Keratinocyte (primary cell): ENCODE results near the gene PDCD7. TPM values are rescaled to one million over a fixed set of nuclear protein-coding genes. Genes with fewer than 3 reads are reported as not detected.

Experiments
- DNase-seq: peaks from one replicate; pipeline ENCODE4 v3.0.0-alpha.2; 2011; ENCODE audit warnings: low read depth, missing footprints, low spot score
- FAIRE-seq: peaks from 2 replicates; lab custom pipeline; 2011; peaks lifted over from hg19 to GRCh38; lab: Jason Lieb, UNC
- H2AFZ ChIP-seq: 2 replicates; pipeline ENCODE4 v1.6.0; 2012; ENCODE audit warnings: low read length, control low read depth, inconsistent platforms; ENCODE audit not compliant: control insufficient read depth
- H3K27ac ChIP-seq: 2 replicates; pipeline ENCODE4 v1.5.1; 2011; ENCODE audit warnings: low read length; ENCODE audit not compliant: control insufficient read depth, insufficient read depth
- H3K27me3 ChIP-seq: 3 replicates; pipeline ENCODE4 v1.6.0; 2011; ENCODE audit warnings: low read length; ENCODE audit not compliant: control insufficient read depth, insufficient read depth; ENCODE audit errors: extremely low read depth
- H3K36me3 ChIP-seq, 2 experiments: 2 replicates in 1 of 2; 3 replicates in 1 of 2; pipeline ENCODE4 v1.5.1; 2011; ENCODE audit warnings: low read length in 2 of 2, mild to moderate bottlenecking in 1 of 2; ENCODE audit not compliant: control insufficient read depth in 2 of 2, insufficient read depth in 2 of 2; ENCODE audit errors: extremely low read depth in 1 of 2
- H3K4me1 ChIP-seq: 3 replicates; pipeline ENCODE4 v1.5.1; 2011; ENCODE audit warnings: low read length; ENCODE audit not compliant: control insufficient read depth, insufficient read depth; ENCODE audit errors: extremely low read depth
- H3K4me2 ChIP-seq: 3 replicates; pipeline ENCODE4 v1.6.0; 2011; ENCODE audit warnings: low read depth, low read length; ENCODE audit not compliant: control insufficient read depth, insufficient read depth; ENCODE audit errors: extremely low read depth
- H3K4me3 ChIP-seq, 3 experiments: fragments of 200-600 bp in 1 of 3; sonication (generic) in 1 of 3; 2 replicates in 2 of 3; 3 replicates in 1 of 3; pipeline ENCODE4 v1.5.1; 2011 to 2016; ENCODE audit warnings: low read length in 3 of 3, mild to moderate bottlenecking in 3 of 3, control low read depth in 2 of 3, inconsistent platforms in 1 of 3, low read depth in 1 of 3, mixed read lengths in 1 of 3, mixed run types in 1 of 3, moderate library complexity in 1 of 3; ENCODE audit not compliant: control insufficient read depth in 2 of 3, insufficient read depth in 2 of 3; ENCODE audit errors: extremely low read depth in 1 of 3
- H3K79me2 ChIP-seq: 2 replicates; pipeline ENCODE4 v1.6.0; 2012; ENCODE audit warnings: low read length; ENCODE audit not compliant: control insufficient read depth, insufficient read depth
- H3K9ac ChIP-seq: 3 replicates; pipeline ENCODE4 v1.6.0; 2011; ENCODE audit warnings: low read length; ENCODE audit not compliant: control insufficient read depth, insufficient read depth; ENCODE audit errors: extremely low read depth
- H3K9me1 ChIP-seq: 3 replicates; pipeline ENCODE4 v1.6.0; 2011; ENCODE audit warnings: low read length; ENCODE audit not compliant: control insufficient read depth, insufficient read depth; ENCODE audit errors: extremely low read depth
- H3K9me3 ChIP-seq: 2 replicates; pipeline ENCODE4 v1.5.1; 2012; ENCODE audit warnings: low read depth, low read length; ENCODE audit not compliant: control insufficient read depth
- H4K20me1 ChIP-seq: 3 replicates; pipeline ENCODE4 v1.6.0; 2011; ENCODE audit warnings: low read length; ENCODE audit not compliant: control insufficient read depth, insufficient read depth; ENCODE audit errors: extremely low read depth
- EZH2 ChIP-seq: IDR thresholded peaks from one replicate; pipeline ENCODE4 v1.6.1; 2012; ENCODE audit warnings: inconsistent platforms, mild to moderate bottlenecking, low read length, moderate library complexity
- dilution Hi-C: fragments of 300-500 bp; cut with MboI; formaldehyde crosslinking; loops from one replicate; pipeline ENCODE4 v1.7.0; 2020; ENCODE audit warnings: low sequenced_read_pairs; ENCODE audit not compliant: extremely low pct_ligation_motif_present
- polyA plus RNA-seq, 5 experiments: library from polyadenylated mRNA; depleted of rRNA in 3 of 5; stranded (reverse) in 3 of 5; stranded (forward) in 1 of 5; unstranded in 1 of 5; fragments of >200 nt; gene quantifications; 1 replicate in 1 of 5; 2 replicates in 3 of 5; 3 replicates in 1 of 5; pipeline versions ENCODE4 v1.2.1 to v1.2.3, GENCODE V29; 2011 to 2012; ENCODE audit warnings: missing spikeins in 2 of 5, low read depth in 1 of 5, low replicate concordance in 1 of 5
- TF ChIP-seq, protein P1 (sequence below), 3 experiments: IDR thresholded peaks in 1 of 3; conservative IDR thresholded peaks in 1 of 3; optimal IDR thresholded peaks in 1 of 3; 2 replicates in 2 of 3; 3 replicates in 1 of 3; pipeline versions ENCODE3 to v1.5.1; 2011; ENCODE audit warnings: low read length in 3 of 3, mild to moderate bottlenecking in 3 of 3, moderate library complexity in 2 of 3, control low read depth in 1 of 3, inconsistent platforms in 1 of 3; ENCODE audit not compliant: insufficient read depth in 2 of 3; ENCODE audit errors: extremely low read depth in 1 of 3

The PDCD7 gene
- polyA plus RNA-seq, 1 donor (not counting 4 experiments of a cell fraction or from before 2014, with no cell fraction given), result 17.2 TPM

DNA sequence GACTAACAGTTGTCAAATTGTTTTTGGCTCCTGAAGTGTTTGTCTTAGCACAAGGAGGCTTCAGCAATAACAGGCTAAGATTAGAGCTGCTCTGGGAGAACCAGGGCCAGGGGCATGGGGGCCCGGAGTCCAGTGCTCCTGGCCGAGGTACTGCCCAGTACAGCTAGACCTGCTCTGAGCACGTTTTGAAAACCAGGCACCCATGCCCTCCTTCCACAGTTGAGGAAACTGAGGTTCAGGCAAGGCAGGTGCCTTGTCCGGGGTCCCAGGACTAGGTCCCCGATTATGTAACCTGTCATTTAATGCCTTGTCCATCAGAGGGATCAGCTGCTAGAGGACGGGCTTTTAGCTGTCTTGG, 37.9 kb downstream of the PDCD7 start:
- Histone ChIP-seq H2AFZ (no peak overlapping the region), H3K27me3 (no peaks in the 10 kb centered on the region), H3K4me1 (no peaks in the 10 kb centered on the region), H3K79me2 (no peaks in the 10 kb centered on the region), H3K9me1 (no peaks in the 10 kb centered on the region), H3K36me3 (peaks cover 12 to 16% of the 10 kb centered on the region in 2 experiments), H4K20me1 (no peaks in the 10 kb centered on the region), H3K9me3 (no peaks in the 10 kb centered on the region), H3K4me3 (no peak overlapping the region), H3K27ac (no peak overlapping the region), H3K9ac (no peak overlapping the region), H3K4me2 (no peak overlapping the region)
- FAIRE-seq (no peak), DNase-seq (no peak)
- dilution Hi-C loops, result no loop called here
- TF ChIP-seq, protein P1, sequence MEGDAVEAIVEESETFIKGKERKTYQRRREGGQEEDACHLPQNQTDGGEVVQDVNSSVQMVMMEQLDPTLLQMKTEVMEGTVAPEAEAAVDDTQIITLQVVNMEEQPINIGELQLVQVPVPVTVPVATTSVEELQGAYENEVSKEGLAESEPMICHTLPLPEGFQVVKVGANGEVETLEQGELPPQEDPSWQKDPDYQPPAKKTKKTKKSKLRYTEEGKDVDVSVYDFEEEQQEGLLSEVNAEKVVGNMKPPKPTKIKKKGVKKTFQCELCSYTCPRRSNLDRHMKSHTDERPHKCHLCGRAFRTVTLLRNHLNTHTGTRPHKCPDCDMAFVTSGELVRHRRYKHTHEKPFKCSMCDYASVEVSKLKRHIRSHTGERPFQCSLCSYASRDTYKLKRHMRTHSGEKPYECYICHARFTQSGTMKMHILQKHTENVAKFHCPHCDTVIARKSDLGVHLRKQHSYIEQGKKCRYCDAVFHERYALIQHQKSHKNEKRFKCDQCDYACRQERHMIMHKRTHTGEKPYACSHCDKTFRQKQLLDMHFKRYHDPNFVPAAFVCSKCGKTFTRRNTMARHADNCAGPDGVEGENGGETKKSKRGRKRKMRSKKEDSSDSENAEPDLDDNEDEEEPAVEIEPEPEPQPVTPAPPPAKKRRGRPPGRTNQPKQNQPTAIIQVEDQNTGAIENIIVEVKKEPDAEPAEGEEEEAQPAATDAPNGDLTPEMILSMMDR (optimal IDR thresholded peaks at IDR 0.05 in 1 of 3, IDR thresholded peaks at IDR 0.05 in 1 of 3, conservative IDR thresholded peaks at IDR 0.05 in 1 of 3; ENCODE audit: extremely low read depth in 1 of 3, insufficient read depth in 2 of 3, low read length in 3 of 3), result no peak
- TF ChIP-seq EZH2, result no peak

DNA sequence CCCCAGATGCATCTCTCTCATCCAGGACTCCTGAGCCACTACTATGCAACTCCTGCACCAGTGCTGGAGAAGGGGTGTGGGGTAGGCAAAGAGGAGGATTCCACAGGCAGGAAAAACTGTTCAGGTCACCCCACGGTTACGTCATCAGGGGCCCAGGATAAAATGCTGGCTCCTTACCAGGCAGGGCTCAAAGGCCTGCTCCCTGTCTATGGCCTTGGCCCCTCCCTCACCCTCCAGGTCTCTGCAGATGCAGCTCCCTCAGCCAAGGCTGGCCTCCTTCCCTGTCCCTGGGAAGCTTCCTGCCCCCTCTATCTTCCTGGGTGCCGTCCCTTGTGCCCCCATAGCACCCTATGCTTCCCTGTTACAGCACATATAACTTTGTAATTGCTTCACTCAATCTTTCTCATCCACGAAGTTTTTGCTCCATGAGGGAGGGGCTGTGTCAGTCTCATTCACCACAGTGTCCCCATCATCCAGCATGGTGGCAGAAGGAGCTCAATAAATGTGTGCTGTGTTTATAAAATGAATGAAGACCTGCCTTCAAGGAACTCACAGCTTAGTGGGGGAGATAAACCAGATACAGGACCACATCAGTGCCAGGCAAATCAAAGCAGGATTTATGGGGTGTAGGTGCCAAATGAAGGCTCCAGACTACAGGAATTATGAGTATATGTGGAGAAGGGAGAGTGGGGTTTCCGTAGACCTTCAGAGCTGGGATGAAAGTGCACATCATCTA, 38.4 kb downstream of the PDCD7 start:
- Histone ChIP-seq H4K20me1 (no peaks in the 10 kb centered on the region), H3K27me3 (no peaks in the 10 kb centered on the region), H3K4me2 (no peak overlapping the region), H3K4me3 (no peak overlapping the region), H3K79me2 (no peaks in the 10 kb centered on the region), H2AFZ (no peak overlapping the region), H3K4me1 (no peaks in the 10 kb centered on the region), H3K36me3 (peaks cover 12 to 15% of the 10 kb centered on the region in 2 experiments), H3K9me3 (no peaks in the 10 kb centered on the region), H3K9ac (no peak overlapping the region), H3K27ac (no peak overlapping the region), H3K9me1 (no peaks in the 10 kb centered on the region)
- dilution Hi-C loops, result no loop called here
- DNase-seq (no peak), FAIRE-seq (no peak)
- TF ChIP-seq EZH2, result no peak
- TF ChIP-seq, protein P1 (optimal IDR thresholded peaks at IDR 0.05 in 1 of 3, IDR thresholded peaks at IDR 0.05 in 1 of 3, conservative IDR thresholded peaks at IDR 0.05 in 1 of 3; ENCODE audit: extremely low read depth in 1 of 3, insufficient read depth in 2 of 3, low read length in 3 of 3), result no peak
